GM12878 (cell line): Measurements from ENCODE around the gene AVP.

Source experiments
- HDAC2 ChIP-seq: fragments of 200-600 bp; sonication (generic); IDR thresholded peaks from 2 replicates; pipeline ENCODE4 v1.6.1; 2017
- MYC ChIP-seq: IDR thresholded peaks from 2 replicates; pipeline ENCODE4 v1.6.1; 2011; ENCODE audit warnings: mild to moderate bottlenecking, low read length, moderate library complexity, inconsistent platforms; ENCODE audit not compliant: insufficient read depth, insufficient replicate concordance, insufficient read length, severe bottlenecking
- NBN ChIP-seq: fragments of 450-650 bp; IDR thresholded peaks from 2 replicates; pipeline ENCODE4 v1.6.1; 2016
- NFIC ChIP-seq: IDR thresholded peaks from 2 replicates; pipeline ENCODE4 v1.6.1; 2012; ENCODE audit warnings: low read depth, mild to moderate bottlenecking, inconsistent platforms, low read length, moderate library complexity
- TF ChIP-seq, protein P1 (sequence below), 3 experiments: IDR thresholded peaks in 2 of 3; conservative IDR thresholded peaks in 1 of 3; 2 replicates each; pipeline ENCODE4 v1.5.1; 2011; ENCODE audit warnings: low read depth in 3 of 3, low read length in 3 of 3, mild to moderate bottlenecking in 3 of 3, control low read depth in 2 of 3, moderate library complexity in 2 of 3, inconsistent platforms in 1 of 3, mixed read lengths in 1 of 3; ENCODE audit not compliant: control insufficient read depth in 2 of 3, insufficient read depth in 1 of 3; ENCODE audit errors: extremely low read depth in 1 of 3
- TF ChIP-seq, protein P2 (sequence below): IDR thresholded peaks from 2 replicates; pipeline ENCODE4 v1.6.1; 2012; ENCODE audit warnings: low read depth, low read length, improper control_type of control experiment

DNA sequence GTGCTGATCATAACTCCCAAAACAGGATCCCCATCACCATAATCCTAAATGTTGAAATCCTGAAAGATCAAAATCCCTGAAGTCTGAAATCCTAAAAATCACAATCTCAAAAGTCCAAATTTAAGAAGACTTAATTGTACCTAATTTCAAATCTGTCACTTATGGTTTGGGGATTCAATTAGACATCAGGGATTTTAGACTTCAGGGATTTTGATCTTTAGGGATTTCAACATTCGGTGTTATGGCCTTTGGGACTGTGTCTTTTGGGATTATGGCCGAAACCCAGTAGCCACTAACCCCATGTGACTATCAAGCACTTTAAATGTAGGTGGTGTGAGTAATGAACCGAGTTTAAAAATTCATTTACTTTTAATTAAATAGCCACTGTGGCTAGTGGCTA, 21.7 kb upstream of the AVP start:
- no peak for TF ChIP-seq MYC
- TF ChIP-seq, protein P1, sequence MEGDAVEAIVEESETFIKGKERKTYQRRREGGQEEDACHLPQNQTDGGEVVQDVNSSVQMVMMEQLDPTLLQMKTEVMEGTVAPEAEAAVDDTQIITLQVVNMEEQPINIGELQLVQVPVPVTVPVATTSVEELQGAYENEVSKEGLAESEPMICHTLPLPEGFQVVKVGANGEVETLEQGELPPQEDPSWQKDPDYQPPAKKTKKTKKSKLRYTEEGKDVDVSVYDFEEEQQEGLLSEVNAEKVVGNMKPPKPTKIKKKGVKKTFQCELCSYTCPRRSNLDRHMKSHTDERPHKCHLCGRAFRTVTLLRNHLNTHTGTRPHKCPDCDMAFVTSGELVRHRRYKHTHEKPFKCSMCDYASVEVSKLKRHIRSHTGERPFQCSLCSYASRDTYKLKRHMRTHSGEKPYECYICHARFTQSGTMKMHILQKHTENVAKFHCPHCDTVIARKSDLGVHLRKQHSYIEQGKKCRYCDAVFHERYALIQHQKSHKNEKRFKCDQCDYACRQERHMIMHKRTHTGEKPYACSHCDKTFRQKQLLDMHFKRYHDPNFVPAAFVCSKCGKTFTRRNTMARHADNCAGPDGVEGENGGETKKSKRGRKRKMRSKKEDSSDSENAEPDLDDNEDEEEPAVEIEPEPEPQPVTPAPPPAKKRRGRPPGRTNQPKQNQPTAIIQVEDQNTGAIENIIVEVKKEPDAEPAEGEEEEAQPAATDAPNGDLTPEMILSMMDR (IDR thresholded peaks at IDR 0.05 in 2 of 3, conservative IDR thresholded peaks at IDR 0.05 in 1 of 3; ENCODE audit: control insufficient read depth in 2 of 3, extremely low read depth in 1 of 3, insufficient read depth in 1 of 3, low read depth in 3 of 3, low read length in 3 of 3): no peak
- TF ChIP-seq NBN: no peak
- TF ChIP-seq NFIC: no peak
- TF ChIP-seq HDAC2: no peak
- TF ChIP-seq, protein P2, sequence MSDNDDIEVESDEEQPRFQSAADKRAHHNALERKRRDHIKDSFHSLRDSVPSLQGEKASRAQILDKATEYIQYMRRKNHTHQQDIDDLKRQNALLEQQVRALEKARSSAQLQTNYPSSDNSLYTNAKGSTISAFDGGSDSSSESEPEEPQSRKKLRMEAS: no peak
